GM18511 (cell line): ENCODE data around the gene IL9.

Experiments used
- ATAC-seq: cut with Tn5 transposase; IDR thresholded peaks from one replicate; pipeline ENCODE4 v1.9.1; 2021; ENCODE audit warnings: mild to moderate bottlenecking, moderate library complexity; ENCODE audit not compliant: unreplicated experiment

IL9 gene

GRCh38 chr5:135895474-135896006, at the start of gene IL9:
Gene IL9 (minus strand): TSS chr5:135895841. CDS start chr5:135895816, 25 bp downstream.
- ATAC-seq: no peak

- no peak for ATAC-seq
Measured at GRCh38 chr5:135944967-135945560, 49.4 kb upstream of the IL9 start.

GRCh38 chr5:135944564-135944963, 48.9 kb upstream of the IL9 start:
- no peak for ATAC-seq

GRCh38 chr5:135942202-135942771, 46.6 kb upstream of the IL9 start:
- no peak for ATAC-seq

- ATAC-seq: no peak
Measured at GRCh38 chr5:135941711-135942110, 46.1 kb upstream of the IL9 start.

GRCh38 chr5:135937245-135937911, 41.7 kb upstream of the IL9 start:
- no peak for ATAC-seq

- no peak for ATAC-seq
Measured at GRCh38 chr5:135934939-135935338, 39.3 kb upstream of the IL9 start.

GRCh38 chr5:135930949-135931295, 35.3 kb upstream of the IL9 start:
- ATAC-seq: no peak

GRCh38 chr5:135930029-135930948, 34.6 kb upstream of the IL9 start:
- ATAC-seq: no peak

GRCh38 chr5:135921388-135921787, 25.7 kb upstream of the IL9 start:
- no peak for ATAC-seq

GRCh38 chr5:135920199-135920598, 24.6 kb upstream of the IL9 start:
- no peak for ATAC-seq

GRCh38 chr5:135916638-135917263, 21.1 kb upstream of the IL9 start:
- no peak for ATAC-seq

- ATAC-seq: no peak
Measured at GRCh38 chr5:135915466-135916001, 19.9 kb upstream of the IL9 start.

- ATAC-seq: no peak
Measured at GRCh38 chr5:135913713-135914626, 18.3 kb upstream of the IL9 start.

- no peak for ATAC-seq
Measured at GRCh38 chr5:135905144-135905543, 9.5 kb upstream of the IL9 start.

GRCh38 chr5:135901633-135902032, 6.0 kb upstream of the IL9 start:
- no peak for ATAC-seq

- no peak for ATAC-seq
Measured at GRCh38 chr5:135900276-135900675, 4.6 kb upstream of the IL9 start.

GRCh38 chr5:135898651-135899050, 3.0 kb upstream of the IL9 start:
- no peak for ATAC-seq

GRCh38 chr5:135894789-135895188, 852 bp downstream of the IL9 start:
- no peak for ATAC-seq
